ENCODE data around the gene GPR176.

The GPR176 gene

DNA sequence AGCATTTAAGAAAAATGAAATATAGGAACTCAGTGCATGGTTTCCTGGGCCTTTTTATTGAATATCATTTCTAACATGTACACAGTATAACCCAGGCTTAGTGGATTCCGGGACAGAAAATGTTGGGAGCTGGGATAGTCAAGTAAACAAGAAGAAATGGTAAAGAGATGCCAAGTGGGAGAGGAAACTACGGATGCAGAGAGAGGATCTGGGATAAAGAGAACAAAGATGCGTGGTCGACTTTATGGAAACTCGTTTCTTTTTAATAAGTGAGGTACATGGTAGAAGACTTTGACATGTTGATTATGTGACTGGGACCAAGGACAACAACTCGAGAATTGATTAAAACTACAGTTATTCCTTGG is 1.2 kb upstream of the GPR176 start:
- TF ChIP-seq, protein P1, sequence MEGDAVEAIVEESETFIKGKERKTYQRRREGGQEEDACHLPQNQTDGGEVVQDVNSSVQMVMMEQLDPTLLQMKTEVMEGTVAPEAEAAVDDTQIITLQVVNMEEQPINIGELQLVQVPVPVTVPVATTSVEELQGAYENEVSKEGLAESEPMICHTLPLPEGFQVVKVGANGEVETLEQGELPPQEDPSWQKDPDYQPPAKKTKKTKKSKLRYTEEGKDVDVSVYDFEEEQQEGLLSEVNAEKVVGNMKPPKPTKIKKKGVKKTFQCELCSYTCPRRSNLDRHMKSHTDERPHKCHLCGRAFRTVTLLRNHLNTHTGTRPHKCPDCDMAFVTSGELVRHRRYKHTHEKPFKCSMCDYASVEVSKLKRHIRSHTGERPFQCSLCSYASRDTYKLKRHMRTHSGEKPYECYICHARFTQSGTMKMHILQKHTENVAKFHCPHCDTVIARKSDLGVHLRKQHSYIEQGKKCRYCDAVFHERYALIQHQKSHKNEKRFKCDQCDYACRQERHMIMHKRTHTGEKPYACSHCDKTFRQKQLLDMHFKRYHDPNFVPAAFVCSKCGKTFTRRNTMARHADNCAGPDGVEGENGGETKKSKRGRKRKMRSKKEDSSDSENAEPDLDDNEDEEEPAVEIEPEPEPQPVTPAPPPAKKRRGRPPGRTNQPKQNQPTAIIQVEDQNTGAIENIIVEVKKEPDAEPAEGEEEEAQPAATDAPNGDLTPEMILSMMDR (conservative IDR thresholded peaks at IDR 0.05), result no peak
- TF ChIP-seq ZFX (IDR thresholded peaks at IDR 0.05), result no peak
- H3K27ac ChIP-seq, result peak overlapping the region; percentile 76

DNA sequence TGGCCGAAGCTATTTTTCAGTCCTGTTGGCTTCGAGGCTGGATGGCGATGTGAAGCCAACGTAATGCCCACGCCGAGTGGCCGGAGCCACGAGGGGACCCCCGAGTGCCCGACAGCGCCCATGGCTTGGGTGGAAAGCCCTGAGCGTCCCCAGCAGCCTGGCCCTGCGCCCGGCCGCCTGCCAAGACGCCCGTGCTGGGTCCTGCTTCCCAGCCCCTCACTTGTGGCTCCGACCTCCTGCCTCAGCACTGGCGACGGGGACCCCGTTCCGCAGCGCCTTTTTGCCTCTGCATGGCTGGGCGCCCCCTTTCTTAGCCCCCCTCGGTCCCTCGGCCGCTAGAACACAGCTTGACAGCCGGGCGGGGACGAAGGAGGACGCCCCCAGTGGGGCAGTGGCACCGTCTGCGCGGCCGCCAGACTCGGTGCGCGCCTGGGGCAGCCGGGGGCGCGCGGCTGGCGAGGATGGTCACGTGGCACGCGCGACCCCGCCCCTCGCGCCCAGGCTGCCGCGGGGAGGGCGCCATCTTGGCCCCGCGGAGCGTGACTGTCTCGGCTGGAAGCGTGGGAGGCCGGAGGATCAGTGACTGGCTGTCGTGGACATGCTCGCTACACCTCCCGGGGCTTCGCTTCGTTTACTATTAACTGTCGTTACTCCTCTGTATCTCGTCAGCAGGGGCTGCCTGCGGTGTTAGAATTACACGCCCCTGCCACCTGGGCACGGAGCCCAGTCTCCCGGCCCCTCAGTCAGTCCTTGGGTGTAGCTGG is 626 bp upstream of the GPR176 start:
- peak overlapping the region; percentile 76 for H3K27ac ChIP-seq
- TF ChIP-seq, protein P1 (conservative IDR thresholded peaks at IDR 0.05), result 0 out of 2 replicates have a peak, but pooled peaks have one; percentile 12
- no peak for TF ChIP-seq ZFX (IDR thresholded peaks at IDR 0.05)

- H3K27ac ChIP-seq, result no peak overlapping the region
- TF ChIP-seq, protein P1 (conservative IDR thresholded peaks at IDR 0.05), result no peak
These were observed 687 bp downstream of the GPR176 start for GRCh38 chr15:39919411-39919747.

- TF ChIP-seq, protein P1 (conservative IDR thresholded peaks at IDR 0.05), result no peak
- TF ChIP-seq ZFX (IDR thresholded peaks at IDR 0.05), result no peak
- H3K27ac ChIP-seq, result no peak overlapping the region
These were observed 1.2 kb downstream of the GPR176 start for GRCh38 chr15:39918688-39919385.

GRCh38 chr15:39914977-39915376 is 5.1 kb downstream of the GPR176 start:
- H3K27ac ChIP-seq, result no peak overlapping the region
- TF ChIP-seq, protein P1 (conservative IDR thresholded peaks at IDR 0.05), result no peak
- TF ChIP-seq ZFX (IDR thresholded peaks at IDR 0.05), result no peak

GRCh38 chr15:39909007-39909406 is 11.1 kb downstream of the GPR176 start:
- no peak overlapping the region for H3K27ac ChIP-seq
- TF ChIP-seq, protein P1 (conservative IDR thresholded peaks at IDR 0.05), result no peak
- no peak for TF ChIP-seq ZFX (IDR thresholded peaks at IDR 0.05)

DNA sequence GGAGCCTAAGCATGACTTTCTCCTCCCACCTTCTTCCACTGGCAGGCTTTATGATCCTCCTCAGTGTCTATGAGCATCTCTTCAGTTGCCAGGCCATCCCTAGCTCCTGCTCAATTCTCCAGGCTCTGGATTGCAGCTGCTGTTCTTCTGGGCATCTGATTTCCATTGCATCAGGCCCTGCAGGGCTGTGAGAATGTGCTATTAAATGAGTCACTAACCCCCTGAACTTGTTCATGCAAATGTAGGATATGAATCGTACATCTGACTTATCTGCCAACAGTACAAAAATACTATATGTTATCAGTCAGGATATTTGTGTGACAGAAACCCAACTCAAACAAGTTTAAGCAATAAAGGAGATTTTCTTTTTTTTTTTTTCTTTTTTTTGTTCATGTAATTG is 11.9 kb downstream of the GPR176 start:
- TF ChIP-seq, protein P1 (conservative IDR thresholded peaks at IDR 0.05), result no peak
- TF ChIP-seq ZFX (IDR thresholded peaks at IDR 0.05), result no peak
- no peak overlapping the region for H3K27ac ChIP-seq
